Measurements from ENCODE around the gene OR2Z1. TPM values are rescaled to one million over a fixed set of nuclear protein-coding genes. Genes with fewer than 3 reads are reported as not detected.

The OR2Z1 gene
- total RNA-seq, 1 experiment from 2014 or later = not detected

DNA sequence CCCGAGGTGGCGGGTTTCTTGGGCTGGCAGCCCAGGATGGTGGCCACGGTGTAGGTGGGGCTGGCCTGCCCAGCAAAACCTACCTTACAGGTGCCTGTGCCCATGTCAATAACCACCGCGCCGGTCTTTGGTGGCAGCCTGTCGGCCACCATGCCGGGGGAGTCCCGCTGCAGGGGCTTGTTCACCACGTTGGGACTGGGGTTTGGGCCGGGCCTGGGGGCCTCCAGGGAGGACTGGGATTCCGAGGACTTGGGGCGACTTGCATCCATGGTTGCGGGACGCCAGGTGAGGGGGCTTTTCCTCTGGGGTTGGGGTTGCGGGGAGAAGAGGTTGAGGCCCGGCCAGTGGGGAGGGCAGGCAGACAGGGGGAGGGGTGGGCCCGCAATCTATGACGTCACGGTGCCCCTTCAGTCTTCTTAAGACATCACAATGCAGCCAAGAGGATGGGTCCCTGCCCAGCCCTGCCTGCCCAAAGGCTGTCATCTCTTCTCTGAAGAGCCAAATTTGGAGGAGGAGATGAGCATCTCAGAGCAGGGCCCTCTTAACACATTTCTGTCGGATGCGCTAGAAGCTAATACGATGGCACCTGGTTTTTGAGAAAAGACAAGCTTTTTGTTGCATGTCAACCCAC is 22.9 kb upstream of the OR2Z1 start, which contains the start of gene ACTL9:
TSS of gene ACTL9 (minus strand) at position 363 of the 631 bp plus-strand sequence. CDS start at position 269, 94 bp downstream.
- Histone ChIP-seq H3K4me3 (replicated peaks in 1 of 2; ENCODE audit: low read depth in 1 of 2, low read length in 2 of 2) (no peak within 1 kb of the TSS), H3K4me2 (ENCODE audit: low read length) (no peak within 1 kb of the TSS), H3K36me3 (ENCODE audit: control insufficient read depth in 1 of 2, insufficient read depth in 2 of 2, low read length in 2 of 2) (no peaks in the 10 kb centered on the region), H3K9me2 (ENCODE audit: insufficient read depth) (no peaks in the 10 kb centered on the region), H3K79me2 (ENCODE audit: insufficient read depth, low read length) (no peaks in the 10 kb centered on the region), H3K9ac (ENCODE audit: low read length) (no peak within 1 kb of the TSS), H4K20me1 (ENCODE audit: insufficient read depth) (no peaks in the 10 kb centered on the region), H3K27me3 (ENCODE audit: insufficient read depth, low read length) (0 out of 2 replicates have a peak, but pooled peaks cover 6% of the 10 kb centered on the region), H2AFZ (ENCODE audit: low read depth, low read length, poor library complexity, severe bottlenecking) (no peak within 1 kb of the TSS), H3K4me1 (ENCODE audit: control insufficient read depth in 1 of 2, insufficient read depth in 2 of 2, low read length in 2 of 2) (no peaks in the 10 kb centered on the region; a peak in 1 of 4 replicates), H3K9me3 (ENCODE audit: control insufficient read depth in 1 of 2, insufficient read depth in 1 of 2, low read depth in 1 of 2, low read length in 2 of 2) (no peaks in the 10 kb centered on the region), H3K27ac (ENCODE audit: low read depth, low read length) (no peak within 1 kb of the TSS)
- intact Hi-C loops (cut with micrococcal nuclease) = loop anchor here (1.0 kb wide), 1 partner anchor 382 kb away; no protein-coding TSS in a partner anchor
- DNase-seq (ENCODE audit: low read depth, low spot score) (no peak), ATAC-seq (no peak)
- ChIA-PET CTCF (interaction anchor here (0.6 to 1.5 kb wide), 5 partner anchors 11 to 377 kb away, joined by 3 to 4 read pairs (median 3); no protein-coding TSS in a partner anchor), RAD21 (ENCODE audit: low non-redundant PET in 1 of 2, low total read pairs in 2 of 2, uncharacterized antibody in 2 of 2, unreplicated experiment in 2 of 2) (no interaction called here), POLR2A (no interaction called here)
- TF ChIP-seq FOSL1 (IDR thresholded peaks at IDR 0.05; ENCODE audit: low read depth) (no peak), CTCF (IDR thresholded peaks at IDR 0.05 in 2 of 3, conservative IDR thresholded peaks at IDR 0.05 in 1 of 3; ENCODE audit: borderline replicate concordance in 1 of 3, insufficient read depth in 1 of 3, low read depth in 2 of 3, low read length in 2 of 3) (no peak; a peak in 1 of 6 replicates), MAX (IDR thresholded peaks at IDR 0.05) (no peak), SIN3A (IDR thresholded peaks at IDR 0.05; ENCODE audit: low read depth) (no peak), ATF3 (IDR thresholded peaks at IDR 0.05) (no peak), EZH2 (IDR thresholded peaks at IDR 0.05) (no peak), YY1 (IDR thresholded peaks at IDR 0.05; ENCODE audit: extremely low read depth, insufficient replicate concordance, low read depth, low read length) (no peak), ZNF274 (IDR thresholded peaks at IDR 0.05; ENCODE audit: low read depth, low read length) (no peak), SP1 (IDR thresholded peaks at IDR 0.05; ENCODE audit: low read depth) (no peak), CBX3 (IDR thresholded peaks at IDR 0.05; ENCODE audit: low read depth) (no peak), CEBPB (IDR thresholded peaks at IDR 0.05; ENCODE audit: low read depth) (no peak), ELF1 (IDR thresholded peaks at IDR 0.05; ENCODE audit: borderline replicate concordance, low read depth) (no peak), EGR1 (IDR thresholded peaks at IDR 0.05; ENCODE audit: low read depth) (no peak)
- TF ChIP-seq, protein P1, sequence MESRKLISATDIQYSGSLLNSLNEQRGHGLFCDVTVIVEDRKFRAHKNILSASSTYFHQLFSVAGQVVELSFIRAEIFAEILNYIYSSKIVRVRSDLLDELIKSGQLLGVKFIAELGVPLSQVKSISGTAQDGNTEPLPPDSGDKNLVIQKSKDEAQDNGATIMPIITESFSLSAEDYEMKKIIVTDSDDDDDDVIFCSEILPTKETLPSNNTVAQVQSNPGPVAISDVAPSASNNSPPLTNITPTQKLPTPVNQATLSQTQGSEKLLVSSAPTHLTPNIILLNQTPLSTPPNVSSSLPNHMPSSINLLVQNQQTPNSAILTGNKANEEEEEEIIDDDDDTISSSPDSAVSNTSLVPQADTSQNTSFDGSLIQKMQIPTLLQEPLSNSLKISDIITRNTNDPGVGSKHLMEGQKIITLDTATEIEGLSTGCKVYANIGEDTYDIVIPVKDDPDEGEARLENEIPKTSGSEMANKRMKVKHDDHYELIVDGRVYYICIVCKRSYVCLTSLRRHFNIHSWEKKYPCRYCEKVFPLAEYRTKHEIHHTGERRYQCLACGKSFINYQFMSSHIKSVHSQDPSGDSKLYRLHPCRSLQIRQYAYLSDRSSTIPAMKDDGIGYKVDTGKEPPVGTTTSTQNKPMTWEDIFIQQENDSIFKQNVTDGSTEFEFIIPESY (IDR thresholded peaks at IDR 0.05; ENCODE audit: extremely low read depth, insufficient replicate concordance, low read length) = no peak
- BruUV-seq (replicated peaks) = no TSS peak

Data from HCT116 (cell line).